ENCODE data around the gene NEFH.
A peak's percentile ranks its signal among the peaks of the same experiment; 100 is the strongest.

The NEFH gene

DNA sequence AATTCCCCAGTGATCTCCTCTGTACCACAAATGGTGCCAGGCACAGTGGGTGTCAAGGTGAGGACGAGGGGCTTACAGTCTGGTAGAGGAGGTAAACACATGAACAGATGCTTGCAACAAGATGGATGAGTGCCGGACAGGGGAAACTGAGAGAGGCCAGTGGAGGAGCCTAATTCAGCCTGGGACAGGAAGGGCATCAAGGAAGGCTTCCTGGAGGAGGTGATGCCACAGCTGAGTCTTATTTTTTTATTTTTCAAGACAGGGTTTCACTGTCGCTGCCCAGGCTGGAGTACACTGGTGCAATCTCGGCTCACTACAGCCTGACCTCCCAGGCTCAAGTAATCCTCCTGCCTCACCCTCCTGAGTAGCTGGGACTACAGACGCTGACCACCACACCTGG lies 18.8 kb upstream of the NEFH start:
- no peak overlapping the region for H3K4me3 ChIP-seq (ENCODE audit: low read depth, low read length)
- TF ChIP-seq, protein P1, sequence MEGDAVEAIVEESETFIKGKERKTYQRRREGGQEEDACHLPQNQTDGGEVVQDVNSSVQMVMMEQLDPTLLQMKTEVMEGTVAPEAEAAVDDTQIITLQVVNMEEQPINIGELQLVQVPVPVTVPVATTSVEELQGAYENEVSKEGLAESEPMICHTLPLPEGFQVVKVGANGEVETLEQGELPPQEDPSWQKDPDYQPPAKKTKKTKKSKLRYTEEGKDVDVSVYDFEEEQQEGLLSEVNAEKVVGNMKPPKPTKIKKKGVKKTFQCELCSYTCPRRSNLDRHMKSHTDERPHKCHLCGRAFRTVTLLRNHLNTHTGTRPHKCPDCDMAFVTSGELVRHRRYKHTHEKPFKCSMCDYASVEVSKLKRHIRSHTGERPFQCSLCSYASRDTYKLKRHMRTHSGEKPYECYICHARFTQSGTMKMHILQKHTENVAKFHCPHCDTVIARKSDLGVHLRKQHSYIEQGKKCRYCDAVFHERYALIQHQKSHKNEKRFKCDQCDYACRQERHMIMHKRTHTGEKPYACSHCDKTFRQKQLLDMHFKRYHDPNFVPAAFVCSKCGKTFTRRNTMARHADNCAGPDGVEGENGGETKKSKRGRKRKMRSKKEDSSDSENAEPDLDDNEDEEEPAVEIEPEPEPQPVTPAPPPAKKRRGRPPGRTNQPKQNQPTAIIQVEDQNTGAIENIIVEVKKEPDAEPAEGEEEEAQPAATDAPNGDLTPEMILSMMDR (conservative IDR thresholded peaks at IDR 0.05; ENCODE audit: low read depth, low read length), result no peak
- DNase-seq (ENCODE audit: low read depth), result no peak

DNA sequence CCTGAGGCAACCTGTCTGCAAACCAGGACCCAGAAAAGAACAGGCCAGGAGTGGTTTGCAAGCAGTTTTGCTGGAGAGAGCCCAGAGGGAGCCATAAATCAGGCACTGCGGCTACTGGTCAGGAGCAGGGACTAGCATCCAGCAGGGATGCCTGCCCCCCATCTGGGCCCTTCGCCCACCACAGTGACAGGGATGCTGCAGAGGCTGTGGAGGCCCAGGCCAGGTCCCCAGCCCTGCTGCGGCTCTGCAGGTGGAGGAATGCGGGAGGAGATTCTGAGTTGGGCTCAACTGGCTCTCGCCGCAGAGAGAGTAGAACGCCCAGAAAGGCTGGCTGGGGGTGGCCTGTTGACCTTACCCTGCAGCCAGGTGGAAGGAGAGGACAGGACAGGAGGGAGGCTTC lies 16.4 kb upstream of the NEFH start:
- no peak overlapping the region for H3K4me3 ChIP-seq (ENCODE audit: low read depth, low read length)
- TF ChIP-seq, protein P1 (conservative IDR thresholded peaks at IDR 0.05; ENCODE audit: low read depth, low read length), result no peak
- no peak for DNase-seq (ENCODE audit: low read depth)

DNA sequence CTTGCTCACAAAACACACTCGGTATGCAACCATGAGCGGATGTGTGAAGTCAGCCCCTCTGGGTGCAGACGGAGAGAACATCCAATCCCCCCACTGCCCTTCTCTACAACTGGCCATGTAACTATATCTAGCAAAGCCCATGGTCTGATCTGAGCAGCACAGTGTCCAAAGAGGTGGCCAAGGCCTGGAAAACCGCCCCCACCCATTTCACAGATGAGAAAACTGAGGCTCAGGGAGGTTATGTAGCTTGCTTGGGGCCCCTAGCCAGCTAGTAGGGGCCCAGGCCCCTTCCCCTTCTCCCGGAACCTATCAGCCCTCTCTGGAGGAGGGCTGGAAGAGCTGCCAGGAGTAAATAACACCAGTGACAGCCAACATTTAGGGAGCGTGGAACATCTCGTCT lies 15.4 kb upstream of the NEFH start:
- no peak for DNase-seq (ENCODE audit: low read depth)
- no peak overlapping the region for H3K4me3 ChIP-seq (ENCODE audit: low read depth, low read length)
- TF ChIP-seq, protein P1 (conservative IDR thresholded peaks at IDR 0.05; ENCODE audit: low read depth, low read length), result no peak

DNA sequence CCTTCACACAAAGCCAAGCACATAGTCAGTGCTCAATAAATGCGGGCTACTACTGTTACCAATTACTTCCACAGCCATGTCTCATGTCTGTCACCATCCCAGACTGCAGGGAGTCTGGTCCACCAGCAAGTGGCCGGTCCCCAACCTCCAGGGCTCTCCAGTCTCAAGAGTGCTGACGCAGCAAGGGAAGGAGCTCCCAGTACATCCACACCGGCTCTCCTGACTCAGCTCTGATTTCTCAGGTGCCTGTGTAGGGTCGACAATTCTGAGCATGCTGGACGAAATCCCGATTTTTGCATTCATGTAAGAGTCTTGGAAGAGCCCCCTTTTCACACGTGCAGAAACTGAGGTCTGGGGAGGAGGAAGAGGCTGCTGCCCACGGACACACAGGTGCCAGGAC lies 10.3 kb upstream of the NEFH start:
- TF ChIP-seq, protein P1 (conservative IDR thresholded peaks at IDR 0.05; ENCODE audit: low read depth, low read length), result no peak
- DNase-seq (ENCODE audit: low read depth), result no peak
- H3K4me3 ChIP-seq (ENCODE audit: low read depth, low read length), result no peak overlapping the region

DNA sequence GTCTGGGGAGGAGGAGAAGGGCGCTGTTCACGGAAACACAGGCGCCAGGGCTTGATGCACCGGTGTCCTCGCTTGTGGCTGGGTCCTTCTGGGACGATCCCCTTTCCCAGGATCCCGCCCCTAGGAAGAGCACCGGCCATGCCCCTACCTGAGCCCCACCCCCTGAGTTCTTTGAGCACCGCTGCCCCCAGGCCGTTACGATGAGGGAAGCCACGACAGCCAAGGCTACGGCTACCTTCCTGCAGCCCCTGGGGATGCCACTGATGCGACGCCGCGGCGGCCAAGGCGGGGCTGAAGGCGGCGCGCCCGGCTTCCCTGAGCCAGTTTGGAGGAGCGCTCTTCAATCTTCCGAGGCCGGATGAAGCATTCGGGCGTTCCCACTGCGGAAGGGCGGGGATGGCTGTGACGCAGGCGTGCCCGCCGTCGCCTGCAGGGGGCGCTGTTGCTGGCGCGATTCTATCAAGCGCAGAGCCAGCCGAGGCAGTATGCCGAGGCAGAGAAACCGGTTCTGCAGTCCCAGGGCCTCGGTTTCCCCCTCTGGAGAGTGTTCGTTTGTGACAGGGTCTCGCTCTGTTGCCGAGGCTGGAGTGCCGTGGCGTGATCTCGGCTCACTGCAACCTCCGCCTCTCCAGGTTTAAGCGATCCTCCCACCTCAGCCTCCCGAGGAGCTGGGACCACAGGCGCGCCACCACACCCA lies 9.7 kb upstream of the NEFH start:
- H3K4me3 ChIP-seq (ENCODE audit: low read depth, low read length), result peak overlapping the region; percentile 49
- TF ChIP-seq, protein P1 (conservative IDR thresholded peaks at IDR 0.05; ENCODE audit: low read depth, low read length), result peak; percentile 86
- peak; percentile 62 for DNase-seq (ENCODE audit: low read depth)

DNA sequence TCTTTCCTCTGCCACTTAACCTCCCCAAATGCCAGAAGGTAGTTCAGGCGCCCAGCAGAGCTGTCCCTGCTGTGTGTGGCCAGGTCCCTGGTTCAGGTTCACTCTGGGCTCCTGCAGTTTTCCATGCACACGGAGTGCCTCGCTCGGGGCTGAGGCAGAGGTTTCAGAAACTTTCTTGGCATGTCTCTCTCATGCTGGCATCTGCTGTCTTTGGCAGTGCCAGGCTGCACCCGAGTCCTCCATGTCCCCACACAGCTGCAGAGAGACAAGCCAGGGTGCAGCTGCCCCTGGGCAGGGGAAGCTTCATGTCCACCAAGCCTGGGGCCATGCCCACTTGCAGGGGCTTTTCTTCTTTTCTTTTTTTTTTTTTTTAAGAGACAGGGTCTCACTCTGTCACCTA lies 7.0 kb upstream of the NEFH start:
- no peak for DNase-seq (ENCODE audit: low read depth)
- H3K4me3 ChIP-seq (ENCODE audit: low read depth, low read length), result no peak overlapping the region
- TF ChIP-seq, protein P1 (conservative IDR thresholded peaks at IDR 0.05; ENCODE audit: low read depth, low read length), result no peak

DNA sequence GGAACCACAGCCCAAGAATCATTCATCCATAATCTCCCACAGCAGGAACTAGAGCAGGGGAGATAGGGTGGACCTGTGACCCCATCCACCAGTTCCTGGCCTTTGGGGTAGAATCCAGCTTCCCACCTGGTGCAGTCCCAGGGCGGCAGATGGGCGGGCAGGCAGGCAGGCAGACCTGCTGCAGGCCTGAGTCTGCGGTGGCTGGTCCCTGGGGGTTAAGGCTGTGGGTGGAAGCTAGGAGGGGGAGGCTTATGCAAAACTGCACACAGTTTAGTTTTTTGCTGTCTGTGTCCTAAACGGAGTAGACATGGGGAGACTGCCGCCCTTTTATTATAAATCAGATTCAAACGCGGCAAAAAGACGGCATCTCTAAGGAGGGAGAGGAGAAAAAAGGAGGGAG lies 4.5 kb upstream of the NEFH start:
- no peak overlapping the region for H3K4me3 ChIP-seq (ENCODE audit: low read depth, low read length)
- DNase-seq (ENCODE audit: low read depth), result no peak
- TF ChIP-seq, protein P1 (conservative IDR thresholded peaks at IDR 0.05; ENCODE audit: low read depth, low read length), result no peak

Measured in choroid plexus epithelial cell (primary cell).